Hepatic stellate cell (primary cell): ENCODE data around the gene IFIT2.
"Not testable (repeated sequence)": the region's sequence is repeated elsewhere in the genome, so short reads cannot be mapped to it uniquely, and the experiment has no call there.

Experiments
- DNase-seq: peaks from one replicate; pipeline ENCODE4 v3.0.0; 2011; ENCODE audit warnings: low spot score

Gene IFIT2

GRCh38 chr10:89301721-89302445 is at the start of gene IFIT2:
Gene IFIT2, plus strand, starts transcription at chr10:89302046. Its CDS starts 78 bp downstream, at chr10:89302124.
- DNase-seq, result peak; percentile 36

- DNase-seq, result no peak
Measured at GRCh38 chr10:89252225-89252585, 49.6 kb upstream of the IFIT2 start.

- DNase-seq, result not testable (repeated sequence)
Measured at GRCh38 chr10:89255091-89255579, 46.7 kb upstream of the IFIT2 start.

- DNase-seq, result no peak
Measured at GRCh38 chr10:89255793-89256192, 46.1 kb upstream of the IFIT2 start.

- DNase-seq, result no peak
Measured at GRCh38 chr10:89256340-89256739, 45.5 kb upstream of the IFIT2 start.

GRCh38 chr10:89256962-89257361 is 44.9 kb upstream of the IFIT2 start:
- DNase-seq, result no peak

- DNase-seq, result no peak
Measured at GRCh38 chr10:89257581-89257980, 44.3 kb upstream of the IFIT2 start.

GRCh38 chr10:89258881-89259280 is 43.0 kb upstream of the IFIT2 start:
- no peak for DNase-seq

GRCh38 chr10:89262086-89263051 is 39.5 kb upstream of the IFIT2 start:
- no peak for DNase-seq

GRCh38 chr10:89263091-89263490 is 38.8 kb upstream of the IFIT2 start:
- DNase-seq, result no peak

GRCh38 chr10:89263531-89263930 is 38.3 kb upstream of the IFIT2 start:
- DNase-seq, result no peak

- DNase-seq, result no peak
Measured at GRCh38 chr10:89266721-89267453, 35.0 kb upstream of the IFIT2 start.

- no peak for DNase-seq
Measured at GRCh38 chr10:89269433-89270152, 32.3 kb upstream of the IFIT2 start.

- DNase-seq, result no peak
Measured at GRCh38 chr10:89270153-89270483, 31.7 kb upstream of the IFIT2 start.

- no peak for DNase-seq
Measured at GRCh38 chr10:89271532-89271931, 30.3 kb upstream of the IFIT2 start.

- no peak for DNase-seq
Measured at GRCh38 chr10:89273680-89274079, 28.2 kb upstream of the IFIT2 start.

GRCh38 chr10:89274928-89275327 is 26.9 kb upstream of the IFIT2 start:
- no peak for DNase-seq

- DNase-seq, result no peak
Measured at GRCh38 chr10:89275383-89275782, 26.5 kb upstream of the IFIT2 start.

- peak; percentile 69 for DNase-seq
Measured at GRCh38 chr10:89278034-89278535, 23.8 kb upstream of the IFIT2 start.

GRCh38 chr10:89278900-89279392 is 22.9 kb upstream of the IFIT2 start:
- no peak for DNase-seq

- DNase-seq, result no peak
Measured at GRCh38 chr10:89279421-89279869, 22.4 kb upstream of the IFIT2 start.
